Amniotic epithelial cell (primary cell): ENCODE results near the gene HEXB.
A peak's percentile ranks its signal among the peaks of the same experiment; 100 is the strongest.
"Not testable (repeated sequence)": the region's sequence is repeated elsewhere in the genome, so short reads cannot be mapped to it uniquely, and the experiment has no call there.

Experiments
- DNase-seq: peaks from one replicate; pipeline ENCODE4 v3.0.0-alpha.2; 2010; ENCODE audit warnings: low read depth

Gene HEXB

GRCh38 chr5:74738406-74738805, 53.4 kb downstream of the HEXB start:
- DNase-seq = no peak

- DNase-seq = not testable (repeated sequence)
Measured at GRCh38 chr5:74748742-74749141, 63.7 kb downstream of the HEXB start.

DNA sequence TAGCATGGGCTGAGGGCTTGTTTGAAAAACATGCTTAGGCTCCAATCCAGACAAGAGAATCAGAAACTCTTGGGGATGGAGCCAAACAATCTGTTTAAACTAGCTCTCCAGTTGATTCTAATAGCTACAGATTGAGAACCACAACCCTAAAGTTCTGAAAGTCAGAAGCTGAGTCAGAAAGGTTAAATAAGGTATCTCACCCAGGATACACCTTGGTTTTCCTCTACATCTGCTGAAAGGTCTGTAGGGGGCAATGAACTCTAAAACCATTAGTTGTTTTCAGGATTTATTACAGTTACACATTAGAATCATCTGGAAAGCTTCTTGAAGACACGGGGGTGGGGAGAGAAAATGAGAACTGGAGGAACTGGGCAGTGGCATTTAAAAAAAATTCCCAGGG, 76.2 kb downstream of the HEXB start:
- DNase-seq = peak; percentile 10

DNA sequence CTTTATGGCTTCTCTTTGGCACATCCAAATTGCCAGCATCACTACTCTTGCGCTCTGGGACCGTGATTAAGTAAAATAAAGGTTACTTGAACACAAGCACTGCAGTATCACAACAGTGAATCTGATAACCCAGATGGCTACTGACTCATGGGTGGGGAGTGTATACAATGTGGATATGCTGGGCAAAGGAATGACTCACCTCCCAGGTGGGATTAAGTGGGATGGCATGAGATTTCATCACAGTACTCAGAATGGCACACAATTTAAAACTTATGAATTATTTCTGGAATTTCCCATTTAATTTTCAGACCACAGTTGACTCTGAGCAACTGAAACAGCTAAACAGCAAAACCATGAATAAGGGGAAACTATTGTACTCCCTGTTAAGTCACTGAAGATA, 77.6 kb downstream of the HEXB start:
- peak; percentile 96 for DNase-seq

- DNase-seq = no peak
Measured at GRCh38 chr5:74763504-74763903, 78.5 kb downstream of the HEXB start.

DNA sequence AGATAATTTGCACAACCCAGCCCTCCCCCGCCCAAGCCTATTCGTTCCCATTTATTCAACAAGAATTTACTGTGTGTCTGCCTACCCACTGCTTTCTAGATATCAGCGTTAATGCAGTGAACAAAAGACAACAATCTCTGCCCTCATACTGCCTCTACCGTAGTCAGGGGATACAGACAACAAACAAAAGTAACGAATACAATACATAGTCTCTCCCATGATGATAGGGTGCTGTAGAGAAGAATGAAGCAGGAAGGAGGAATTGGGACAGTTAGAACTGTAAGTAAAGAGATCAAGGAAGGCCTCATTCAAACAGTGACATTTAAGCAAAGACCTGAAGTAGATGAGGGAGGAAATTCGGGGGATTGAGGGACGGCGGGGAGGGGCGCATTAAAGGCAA, 80.2 kb downstream of the HEXB start:
- peak; percentile 9 for DNase-seq

GRCh38 chr5:74765929-74766328, 80.9 kb downstream of the HEXB start:
- DNase-seq = no peak

GRCh38 chr5:74766418-74766848, 81.4 kb downstream of the HEXB start:
- DNase-seq = peak; percentile 61

- DNase-seq = peak; percentile 93
Measured at GRCh38 chr5:74766849-74767578, 82.0 kb downstream of the HEXB start, which contains the start of the genes GFM2 and NSA2. Gene GFM2 (minus strand): TSS chr5:74767117. CDS start chr5:74763742, 3,375 bp downstream. Gene NSA2 (plus strand): TSS chr5:74767249. CDS start chr5:74767361, 112 bp downstream.

DNA sequence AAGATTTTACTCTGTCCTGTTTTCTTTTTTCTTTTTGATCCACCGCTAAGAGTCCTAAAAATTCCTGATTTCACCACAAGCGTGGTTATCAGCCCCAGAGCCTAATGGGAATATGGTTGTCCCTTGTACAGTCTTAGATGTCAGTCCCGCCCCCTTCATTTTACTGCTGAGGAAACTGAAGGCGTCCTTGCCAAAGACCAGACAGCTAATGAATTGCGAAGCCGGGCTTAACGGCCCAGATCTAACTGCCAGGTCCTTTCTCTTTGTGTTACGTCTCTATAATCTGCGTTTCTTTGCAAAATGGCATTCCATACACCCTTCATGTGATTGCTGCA, 82.5 kb downstream of the HEXB start:
- DNase-seq = peak; percentile 72
